H9 (cell line): ENCODE results near the gene SLC35F3. TPM values are rescaled to one million over a fixed set of nuclear protein-coding genes. Genes with fewer than 3 reads are reported as not detected.

Experiments
- DNase-seq: peaks from one replicate; pipeline ENCODE4 v3.0.0-alpha.2; 2017
- H2AFZ ChIP-seq: one replicate; pipeline ENCODE4 v1.6.1; 2013; ENCODE audit warnings: mild to moderate bottlenecking, low read length, control low read depth, moderate library complexity
- H2AK5ac ChIP-seq: 2 replicates; pipeline ENCODE4 v1.6.1; 2013; ENCODE audit warnings: low read length, control low read depth, mixed read lengths; ENCODE audit not compliant: insufficient read length
- H2BK120ac ChIP-seq: one replicate; pipeline ENCODE4 v1.6.1; 2013; ENCODE audit warnings: low read depth, mild to moderate bottlenecking, low read length, control low read depth, inconsistent platforms; ENCODE audit not compliant: poor library complexity, severe bottlenecking
- H2BK12ac ChIP-seq: 2 replicates; pipeline ENCODE4 v1.6.1; 2013; ENCODE audit warnings: low read length, control low read depth, mixed read lengths, low read depth; ENCODE audit not compliant: insufficient read length
- H2BK15ac ChIP-seq: 2 replicates; pipeline ENCODE4 v1.6.1; 2013; ENCODE audit warnings: low read depth, low read length, control low read depth
- H2BK20ac ChIP-seq: one replicate; pipeline ENCODE4 v1.6.1; 2013; ENCODE audit warnings: low read depth, mild to moderate bottlenecking, low read length, control low read depth, inconsistent platforms; ENCODE audit not compliant: poor library complexity, severe bottlenecking
- H2BK5ac ChIP-seq: 2 replicates; pipeline ENCODE4 v1.6.1; 2013; ENCODE audit warnings: low read length, control low read depth, mixed read lengths; ENCODE audit not compliant: insufficient read length
- H3K14ac ChIP-seq: 2 replicates; pipeline ENCODE4 v1.6.1; 2013; ENCODE audit warnings: low read length, control low read depth; ENCODE audit not compliant: insufficient read depth
- H3K18ac ChIP-seq: 2 replicates; pipeline ENCODE4 v1.6.1; 2013; ENCODE audit warnings: low read depth, mild to moderate bottlenecking, mixed read lengths, low read length, control low read depth; ENCODE audit not compliant: insufficient read length
- H3K23ac ChIP-seq: 2 replicates; pipeline ENCODE4 v1.6.1; 2013; ENCODE audit warnings: low read length, control low read depth, mixed read lengths, low read depth; ENCODE audit not compliant: insufficient read length
- H3K23me2 ChIP-seq: 2 replicates; pipeline ENCODE4 v1.6.1; 2013; ENCODE audit warnings: low read depth, mild to moderate bottlenecking, mixed read lengths, low read length, control low read depth; ENCODE audit not compliant: insufficient read length, poor library complexity, severe bottlenecking
- H3K27ac ChIP-seq: 2 replicates; pipeline ENCODE4 v1.5.1; 2013; ENCODE audit warnings: low read length, control low read depth, mixed read lengths, low read depth; ENCODE audit not compliant: insufficient read length
- H3K27me3 ChIP-seq: 2 replicates; pipeline ENCODE4 v1.6.1; 2013; ENCODE audit warnings: low read length, control low read depth, inconsistent platforms; ENCODE audit not compliant: insufficient read depth
- H3K4ac ChIP-seq: 2 replicates; pipeline ENCODE4 v1.6.1; 2013; ENCODE audit warnings: low read depth, mild to moderate bottlenecking, control low read depth, inconsistent platforms, low read length, moderate library complexity
- H3K4me1 ChIP-seq: 2 replicates; pipeline ENCODE4 v1.6.1; 2013; ENCODE audit warnings: low read length, control low read depth, inconsistent platforms; ENCODE audit not compliant: insufficient read depth
- H3K4me2 ChIP-seq: 2 replicates; pipeline ENCODE4 v1.6.1; 2013; ENCODE audit warnings: low read length, control low read depth, mixed read lengths; ENCODE audit not compliant: insufficient read length, insufficient read depth
- H3K56ac ChIP-seq: 2 replicates; pipeline ENCODE4 v1.6.1; 2013; ENCODE audit warnings: low read depth, mild to moderate bottlenecking, mixed read lengths, low read length, control low read depth; ENCODE audit not compliant: insufficient read length
- H3K79me1 ChIP-seq: 2 replicates; pipeline ENCODE4 v1.6.1; 2013; ENCODE audit warnings: low read depth, mild to moderate bottlenecking, moderate library complexity, low read length, control low read depth, inconsistent platforms; ENCODE audit not compliant: insufficient read depth, poor library complexity, severe bottlenecking
- H3K79me2 ChIP-seq: 2 replicates; pipeline ENCODE4 v1.6.1; 2013; ENCODE audit warnings: low read length, control low read depth, inconsistent platforms; ENCODE audit not compliant: insufficient read depth
- H3K9ac ChIP-seq: 2 replicates; pipeline ENCODE4 v1.6.1; 2013; ENCODE audit warnings: low read length, control low read depth, mixed read lengths; ENCODE audit not compliant: insufficient read length; ENCODE audit errors: extremely low read depth
- H3K9me3 ChIP-seq: one replicate; pipeline ENCODE4 v1.6.1; 2013; ENCODE audit warnings: low read depth, low read length, inconsistent platforms; ENCODE audit not compliant: control insufficient read depth
- H3T11ph ChIP-seq: one replicate; pipeline ENCODE4 v1.6.1; 2013; ENCODE audit warnings: mild to moderate bottlenecking, low read length, control low read depth, inconsistent platforms
- H4K20me1 ChIP-seq: one replicate; pipeline ENCODE4 v1.6.1; 2013; ENCODE audit not compliant: control insufficient read depth, insufficient read length, insufficient read depth
- H4K5ac ChIP-seq: 2 replicates; pipeline ENCODE4 v1.6.1; 2013; ENCODE audit warnings: low read depth, mild to moderate bottlenecking, mixed read lengths, low read length, control low read depth; ENCODE audit not compliant: insufficient read length
- H4K8ac ChIP-seq: replicated peaks from 2 replicates; pipeline ENCODE4 v1.6.1; 2013; ENCODE audit warnings: low read length, control low read depth, mixed read lengths, low read depth; ENCODE audit not compliant: insufficient read length
- H4K91ac ChIP-seq: 2 replicates; pipeline ENCODE4 v1.6.1; 2013; ENCODE audit warnings: low read depth, mild to moderate bottlenecking, moderate library complexity, mixed read lengths, low read length, control low read depth; ENCODE audit not compliant: insufficient read length
- H3K27ac Mint-ChIP-seq, 3 experiments: 2 replicates in 2 of 3; 3 replicates in 1 of 3; pipeline ENCODE4 v1.8.0; 2020 to 2021; ENCODE audit warnings: mixed read lengths in 3 of 3, mild to moderate bottlenecking in 1 of 3, moderate library complexity in 1 of 3
- H3K27me3 Mint-ChIP-seq: 2 replicates; pipeline ENCODE4 v1.8.0; 2021; ENCODE audit warnings: low read depth, mild to moderate bottlenecking, moderate library complexity, mixed read lengths
- H3K36me3 Mint-ChIP-seq, 3 experiments: 2 replicates in 2 of 3; 3 replicates in 1 of 3; pipeline ENCODE4 v1.8.0; 2020 to 2021; ENCODE audit warnings: low read depth in 3 of 3, mixed read lengths in 3 of 3; ENCODE audit not compliant: insufficient read depth in 1 of 3
- H3K4me1 Mint-ChIP-seq, 2 experiments: 2 replicates each; pipeline ENCODE4 v1.8.0; 2020; ENCODE audit warnings: mixed read lengths in 2 of 2
- H3K4me3 Mint-ChIP-seq, 2 experiments: 2 replicates in 1 of 2; 3 replicates in 1 of 2; pipeline ENCODE4 v1.8.0; 2020 to 2021; ENCODE audit warnings: mild to moderate bottlenecking in 2 of 2, mixed read lengths in 2 of 2, moderate library complexity in 1 of 2
- H3K9me3 Mint-ChIP-seq, 2 experiments: 2 replicates in 1 of 2; 3 replicates in 1 of 2; pipeline ENCODE4 v1.8.0; 2020; ENCODE audit warnings: mild to moderate bottlenecking in 2 of 2, mixed read lengths in 2 of 2, moderate library complexity in 1 of 2
- WGBS: extraction: QIAGEN DNeasy Blood & Tissue Kit; methylation state at CpG from one replicate; pipeline ENCODE4 v1.1.7; 2013; ENCODE audit warnings: missing lambda C conversion rate, low lambda C conversion rate, mixed read lengths; ENCODE audit not compliant: insufficient read length; ENCODE audit errors: extremely low coverage; 5-methylcytosine and 5-hydroxymethylcytosine counted together
- total RNA-seq: library from RNA; stranded (reverse); gene quantifications from 2 replicates; pipeline ENCODE4 v1.2.1, GENCODE V29; 2021
- TF ChIP-seq, protein P1 (sequence below): fragments of 200-600 bp; sonication (generic); conservative IDR thresholded peaks from 3 replicates; pipeline ENCODE4 v1.8.0; 2021; ENCODE audit warnings: antibody characterized with exemption, mild to moderate bottlenecking

The SLC35F3 gene
- total RNA-seq, 1 experiment from 2014 or later = 0.81 TPM

GRCh38 chr1:234222561-234223280 is 318.2 kb downstream of the SLC35F3 start:
- no peaks in the 10 kb centered on the region for H3K36me3 Mint-ChIP-seq
- H3K9ac ChIP-seq = no peak overlapping the region
- no peaks in the 10 kb centered on the region for H3K27me3 ChIP-seq
- no peak overlapping the region for H2BK12ac ChIP-seq
- no peak overlapping the region for H4K5ac ChIP-seq
- H3K4me3 Mint-ChIP-seq = no peak overlapping the region
- H2BK5ac ChIP-seq = no peak overlapping the region
- H3K4ac ChIP-seq = no peak overlapping the region
- H2AFZ ChIP-seq = no peak overlapping the region
- H2BK20ac ChIP-seq = no peak overlapping the region
- H3K14ac ChIP-seq = no peak overlapping the region
- no peak overlapping the region for H3K27ac ChIP-seq
- H3K79me2 ChIP-seq = no peaks in the 10 kb centered on the region
- H2BK120ac ChIP-seq = no peak overlapping the region
- no peaks in the 10 kb centered on the region for H3K79me1 ChIP-seq
- TF ChIP-seq, protein P1, sequence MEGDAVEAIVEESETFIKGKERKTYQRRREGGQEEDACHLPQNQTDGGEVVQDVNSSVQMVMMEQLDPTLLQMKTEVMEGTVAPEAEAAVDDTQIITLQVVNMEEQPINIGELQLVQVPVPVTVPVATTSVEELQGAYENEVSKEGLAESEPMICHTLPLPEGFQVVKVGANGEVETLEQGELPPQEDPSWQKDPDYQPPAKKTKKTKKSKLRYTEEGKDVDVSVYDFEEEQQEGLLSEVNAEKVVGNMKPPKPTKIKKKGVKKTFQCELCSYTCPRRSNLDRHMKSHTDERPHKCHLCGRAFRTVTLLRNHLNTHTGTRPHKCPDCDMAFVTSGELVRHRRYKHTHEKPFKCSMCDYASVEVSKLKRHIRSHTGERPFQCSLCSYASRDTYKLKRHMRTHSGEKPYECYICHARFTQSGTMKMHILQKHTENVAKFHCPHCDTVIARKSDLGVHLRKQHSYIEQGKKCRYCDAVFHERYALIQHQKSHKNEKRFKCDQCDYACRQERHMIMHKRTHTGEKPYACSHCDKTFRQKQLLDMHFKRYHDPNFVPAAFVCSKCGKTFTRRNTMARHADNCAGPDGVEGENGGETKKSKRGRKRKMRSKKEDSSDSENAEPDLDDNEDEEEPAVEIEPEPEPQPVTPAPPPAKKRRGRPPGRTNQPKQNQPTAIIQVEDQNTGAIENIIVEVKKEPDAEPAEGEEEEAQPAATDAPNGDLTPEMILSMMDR = no peak
- H3K4me1 ChIP-seq = peaks cover 15% of the 10 kb centered on the region; the same call in 1 of the 2 replicates
- DNase-seq = no peak
- H3K56ac ChIP-seq = no peak overlapping the region
- no peaks in the 10 kb centered on the region for H3K9me3 Mint-ChIP-seq
- H2AK5ac ChIP-seq = no peak overlapping the region
- peaks cover 30% of the 10 kb centered on the region for H3K27me3 Mint-ChIP-seq
- no peak overlapping the region for H2BK15ac ChIP-seq
- no peaks in the 10 kb centered on the region for H3K23me2 ChIP-seq
- H4K8ac ChIP-seq = no peak overlapping the region
- no peak overlapping the region for H3K18ac ChIP-seq
- H3K4me1 Mint-ChIP-seq = peaks cover 16 to 24% of the 10 kb centered on the region in 2 experiments
- no peak overlapping the region; a peak in 1 of 7 replicates for H3K27ac Mint-ChIP-seq
- H3K23ac ChIP-seq = no peak overlapping the region
- H3K9me3 ChIP-seq = no peaks in the 10 kb centered on the region
- no peak overlapping the region for H3T11ph ChIP-seq
- H4K20me1 ChIP-seq = no peaks in the 10 kb centered on the region
- H4K91ac ChIP-seq = no peak overlapping the region
- WGBS = no CpG with 5 or more reads among the region's 6 CpGs
- no peak overlapping the region for H3K4me2 ChIP-seq
